Erythroblast (primary cell): ENCODE measurements around the gene ZFPM1.

Experiments used
- GATA1 ChIP-seq: IDR thresholded peaks from 2 replicates; pipeline ENCODE4 v1.6.1; 2011; ENCODE audit warnings: low read depth, mild to moderate bottlenecking, control low read depth, low read length, moderate library complexity
- POLR2A ChIP-seq: IDR thresholded peaks from 2 replicates; pipeline ENCODE4 v1.6.1; 2011; ENCODE audit warnings: mild to moderate bottlenecking, low read length

DNA sequence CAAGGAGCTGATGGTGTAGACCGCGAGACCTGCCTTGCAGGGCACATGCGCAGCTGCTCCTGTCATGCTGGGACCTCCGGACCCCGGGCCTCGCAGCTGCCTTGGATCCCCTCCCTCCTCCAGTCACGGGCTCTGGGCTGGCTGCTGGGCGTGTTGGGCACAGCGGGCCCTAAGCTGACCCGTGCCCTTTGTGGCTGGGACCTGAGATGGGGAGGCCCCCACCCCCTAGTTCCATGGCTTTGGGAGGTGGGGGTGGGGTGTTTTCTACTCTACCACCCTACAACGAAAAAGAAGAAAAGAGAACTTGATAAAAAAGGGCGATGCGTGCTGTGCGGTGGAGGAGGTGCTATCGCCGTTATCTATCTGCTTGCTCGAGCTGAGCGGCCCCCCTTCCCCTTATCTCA, 14.5 kb downstream of the ZFPM1 start:
- TF ChIP-seq POLR2A (no peak), GATA1 (no peak)
